Activated CD4-positive, alpha-beta T cell treated with anti-CD3 and anti-CD28 coated beads for 36 hours (primary cell): ENCODE results near the gene FXR2. TPM values are rescaled to one million over a fixed set of nuclear protein-coding genes. Genes with fewer than 3 reads are reported as not detected.

Experiments
- ATAC-seq: fragments of 200-7000 bp; cut with Tn5 transposase; one replicate; pipeline ENCODE4 v1.10.0; 2021; ENCODE audit warnings: mild to moderate bottlenecking, moderate library complexity
- CTCF ChIA-PET: fragments of 350-600 bp; sonication (Branson Sonifier 250); formaldehyde crosslinking; loops from one replicate; lab custom pipeline; 2021; ENCODE audit warnings: antibody characterized with exemption; lab: Charles Lee
- POLR2A ChIA-PET: fragments of 350-600 bp; sonication (Branson Sonifier 250); formaldehyde crosslinking; loops from one replicate; lab custom pipeline; 2021; ENCODE audit warnings: antibody characterized with exemption, inconsistent platforms; lab: Charles Lee
- DNase-seq: peaks from one replicate; pipeline ENCODE4 v3.0.0-alpha.2; 2020
- H3K27ac Mint-ChIP-seq: one replicate; pipeline ENCODE4 v1.8.0; 2021; ENCODE audit warnings: mixed read lengths
- H3K27me3 Mint-ChIP-seq: one replicate; pipeline ENCODE4 v1.8.0; 2021; ENCODE audit warnings: mixed read lengths
- H3K36me3 Mint-ChIP-seq: one replicate; pipeline ENCODE4 v1.8.0; 2021; ENCODE audit warnings: low read depth, mixed read lengths
- H3K4me1 Mint-ChIP-seq: one replicate; pipeline ENCODE4 v1.8.0; 2021; ENCODE audit warnings: mixed read lengths
- H3K4me3 Mint-ChIP-seq: one replicate; pipeline ENCODE4 v1.8.0; 2021; ENCODE audit warnings: mild to moderate bottlenecking, moderate library complexity, mixed read lengths
- H3K9me3 Mint-ChIP-seq: one replicate; pipeline ENCODE4 v1.8.0; 2021; ENCODE audit warnings: low read depth, mixed read lengths
- intact Hi-C, 2 experiments: fragments of 100-400 bp; cut with DNase I in 1 of 2; cut with micrococcal nuclease in 1 of 2; formaldehyde crosslinking; loops; one replicate each; pipeline versions ENCODE4 v1.14.2 to v1.15.1; 2022 to 2024; cut with DNase I, micrococcal nuclease
- total RNA-seq, 2 experiments: library from RNA; stranded (reverse); gene quantifications; one replicate each; pipeline ENCODE4 v1.2.3, GENCODE V29; 2021

Gene FXR2
- total RNA-seq, 2 experiments from 2014 or later = 35.6 to 50.2 TPM

- POLR2A ChIA-PET = no interaction called here
- Mint-ChIP-seq H3K36me3 (peaks cover 9% of the 10 kb centered on the region), H3K9me3 (no peaks in the 10 kb centered on the region), H3K4me3 (peak within 1 kb of the TSS; percentile 37), H3K27me3 (no peaks in the 10 kb centered on the region), H3K27ac (peak within 1 kb of the TSS; percentile 68), H3K4me1 (peaks cover 43% of the 10 kb centered on the region)
- peak; percentile 19 for DNase-seq
- intact Hi-C loops = no loop called here
- ATAC-seq = no peak
- CTCF ChIA-PET = interaction anchor here (0.5 to 2.8 kb wide), 7 partner anchors 31 to 501 kb away, joined by 3 to 26 read pairs (median 4); no protein-coding TSS in a partner anchor
Observed at GRCh38 chr17:7558544-7559319, 56.0 kb downstream of the FXR2 start, which contains the start of gene TNFSF13. Gene TNFSF13, plus strand, starts transcription at chr17:7558750. Its CDS starts 290 bp downstream, at chr17:7559040.

GRCh38 chr17:7557775-7558543 lies 56.7 kb downstream of the FXR2 start:
- peaks cover 11% of the 10 kb centered on the region for H3K36me3 Mint-ChIP-seq
- peaks cover 49% of the 10 kb centered on the region for H3K4me1 Mint-ChIP-seq
- no peaks in the 10 kb centered on the region for H3K27me3 Mint-ChIP-seq
- intact Hi-C loops = no loop called here
- H3K27ac Mint-ChIP-seq = peak overlapping the region; percentile 68
- H3K4me3 Mint-ChIP-seq = peak overlapping the region; percentile 37
- H3K9me3 Mint-ChIP-seq = no peaks in the 10 kb centered on the region
- ATAC-seq (no peak), DNase-seq (peak; percentile 36)
- POLR2A ChIA-PET = interaction anchor here (0.6 kb wide), 1 partner anchor 81 kb away, joined by 3 read pairs; no protein-coding TSS in a partner anchor
- CTCF ChIA-PET = interaction anchor here (0.5 to 1.9 kb wide), 8 partner anchors 31 to 500 kb away, joined by 3 to 7 read pairs (median 4); no protein-coding TSS in a partner anchor

- intact Hi-C loops = no loop called here
- no peaks in the 10 kb centered on the region for H3K27me3 Mint-ChIP-seq
- no peak for DNase-seq
- POLR2A ChIA-PET = interaction anchor here (0.6 kb wide), 1 partner anchor 81 kb away, joined by 3 read pairs; no protein-coding TSS in a partner anchor
- CTCF ChIA-PET = interaction anchor here (0.6 to 1.9 kb wide), 8 partner anchors 9 to 222 kb away, joined by 3 to 7 read pairs (median 4); no protein-coding TSS in a partner anchor
- no peak overlapping the region for H3K27ac Mint-ChIP-seq
- H3K4me1 Mint-ChIP-seq = peaks cover 49% of the 10 kb centered on the region
- ATAC-seq = no peak
- no peak overlapping the region for H3K4me3 Mint-ChIP-seq
- H3K9me3 Mint-ChIP-seq = no peaks in the 10 kb centered on the region
- H3K36me3 Mint-ChIP-seq = peaks cover 6% of the 10 kb centered on the region
Observed at GRCh38 chr17:7557147-7557764, 57.4 kb downstream of the FXR2 start.

- no peak for DNase-seq
- no peaks in the 10 kb centered on the region for H3K9me3 Mint-ChIP-seq
- no peak overlapping the region for H3K4me3 Mint-ChIP-seq
- no peak for ATAC-seq
- CTCF ChIA-PET = interaction anchor here (0.6 to 1.8 kb wide), 3 partner anchors 30 to 221 kb away, joined by 3 to 7 read pairs (median 4); no protein-coding TSS in a partner anchor
- intact Hi-C loops = no loop called here
- POLR2A ChIA-PET = no interaction called here
- H3K36me3 Mint-ChIP-seq = peaks cover 6% of the 10 kb centered on the region
- no peak overlapping the region for H3K27ac Mint-ChIP-seq
- H3K27me3 Mint-ChIP-seq = no peaks in the 10 kb centered on the region
- H3K4me1 Mint-ChIP-seq = peaks cover 54% of the 10 kb centered on the region
Observed at GRCh38 chr17:7556627-7557026, 58.1 kb downstream of the FXR2 start.

- intact Hi-C loops = no loop called here
- ATAC-seq (no peak), DNase-seq (no peak)
- Mint-ChIP-seq H3K27ac (no peak overlapping the region), H3K9me3 (no peaks in the 10 kb centered on the region), H3K27me3 (no peaks in the 10 kb centered on the region), H3K4me1 (peaks cover 59% of the 10 kb centered on the region), H3K4me3 (no peak overlapping the region), H3K36me3 (peaks cover 6% of the 10 kb centered on the region)
- ChIA-PET POLR2A (interaction anchor here (0.7 kb wide), 1 partner anchor 89 kb away, joined by 4 read pairs; no protein-coding TSS in a partner anchor), CTCF (interaction anchor here (0.6 kb wide), 1 partner anchor 116 kb away, joined by 5 read pairs; no protein-coding TSS in a partner anchor)
Observed at GRCh38 chr17:7555320-7555948, 59.3 kb downstream of the FXR2 start.

- Mint-ChIP-seq H3K4me1 (peaks cover 57% of the 10 kb centered on the region), H3K36me3 (peaks cover 6% of the 10 kb centered on the region), H3K27me3 (no peaks in the 10 kb centered on the region), H3K9me3 (no peaks in the 10 kb centered on the region), H3K27ac (peak overlapping the region; percentile 89), H3K4me3 (no peak overlapping the region)
- ATAC-seq (no peak), DNase-seq (no peak)
- ChIA-PET POLR2A (no interaction called here), CTCF (interaction anchor here (1.1 kb wide), 1 partner anchor 32 kb away, joined by 3 read pairs; no protein-coding TSS in a partner anchor)
- intact Hi-C loops = no loop called here
Observed at GRCh38 chr17:7553356-7553755, 61.3 kb downstream of the FXR2 start.

- ChIA-PET POLR2A (interaction anchor here (0.6 to 0.9 kb wide), 4 partner anchors 22 to 63 kb away, joined by 3 to 8 read pairs (median 6); partner anchors contain the start of gene CD68), CTCF (interaction anchor here (0.6 to 1.7 kb wide), 7 partner anchors 8 to 521 kb away, joined by 3 to 11 read pairs (median 4); partner anchors contain the start of gene SENP3)
- ATAC-seq = peak; percentile 79
- DNase-seq = peak; percentile 58
- H3K36me3 Mint-ChIP-seq = peaks cover 6% of the 10 kb centered on the region
- H3K4me1 Mint-ChIP-seq = peaks cover 55% of the 10 kb centered on the region
- H3K27me3 Mint-ChIP-seq = no peaks in the 10 kb centered on the region
- intact Hi-C loops = no loop called here
- peak overlapping the region; percentile 31 for H3K4me3 Mint-ChIP-seq
- no peaks in the 10 kb centered on the region for H3K9me3 Mint-ChIP-seq
- H3K27ac Mint-ChIP-seq = peak overlapping the region; percentile 89
Observed at GRCh38 chr17:7552621-7553051, 62.1 kb downstream of the FXR2 start.

- Mint-ChIP-seq H3K4me1 (peaks cover 55% of the 10 kb centered on the region), H3K4me3 (no peak overlapping the region), H3K36me3 (peaks cover 6% of the 10 kb centered on the region), H3K27me3 (no peaks in the 10 kb centered on the region), H3K9me3 (no peaks in the 10 kb centered on the region), H3K27ac (peak overlapping the region; percentile 16)
- no peak for DNase-seq
- no peak for ATAC-seq
- CTCF ChIA-PET = interaction anchor here (0.7 to 1.7 kb wide), 4 partner anchors 9 to 523 kb away, joined by 3 to 11 read pairs (median 6); partner anchors contain the start of gene SENP3
- POLR2A ChIA-PET = no interaction called here
- intact Hi-C loops = no loop called here
Observed at GRCh38 chr17:7551396-7551795, 63.3 kb downstream of the FXR2 start.

GRCh38 chr17:7550344-7550743 lies 64.4 kb downstream of the FXR2 start:
- Mint-ChIP-seq H3K27me3 (no peaks in the 10 kb centered on the region), H3K4me3 (peak overlapping the region; percentile 69), H3K27ac (no peak overlapping the region), H3K9me3 (no peaks in the 10 kb centered on the region), H3K36me3 (peaks cover 6% of the 10 kb centered on the region), H3K4me1 (peaks cover 54% of the 10 kb centered on the region)
- intact Hi-C loops = no loop called here
- DNase-seq (no peak), ATAC-seq (no peak)
- POLR2A ChIA-PET = interaction anchor here (0.7 to 1.0 kb wide), 2 partner anchors 13 to 16 kb away, joined by 3 to 7 read pairs; no protein-coding TSS in a partner anchor
- CTCF ChIA-PET = interaction anchor here (0.6 to 1.5 kb wide), 6 partner anchors 21 to 471 kb away, joined by 3 to 5 read pairs (median 3); no protein-coding TSS in a partner anchor
